HL-60 (cell line): ENCODE measurements around the gene UMPS.

ENCODE experiments used
- DNase-seq, 2 experiments: peaks; one replicate each; pipeline ENCODE4 v3.0.0-alpha.2; 2010 to 2020; ENCODE audit warnings: low read depth in 1 of 2, low spot score in 1 of 2
- H3K27ac ChIP-seq: fragments of 250-450 bp; sonication (Bioruptor Pico); replicated peaks from 2 replicates; pipeline ENCODE4 v1.5.1; 2020; ENCODE audit warnings: mild to moderate bottlenecking, moderate library complexity
- H3K27me3 ChIP-seq: fragments of 250-450 bp; sonication (Bioruptor Pico); 2 replicates; pipeline ENCODE4 v1.5.1; 2021; ENCODE audit warnings: mild to moderate bottlenecking, moderate library complexity; ENCODE audit not compliant: insufficient read depth, poor library complexity, severe bottlenecking
- H3K4me3 ChIP-seq: replicated peaks from 2 replicates; pipeline ENCODE4 v1.5.1; 2011; ENCODE audit warnings: mild to moderate bottlenecking, control low read depth, low read length; ENCODE audit not compliant: insufficient read depth
- CTCF ChIP-seq: IDR thresholded peaks from one replicate; pipeline ENCODE4 v1.5.1; 2011; ENCODE audit warnings: low read length, control low read depth, inconsistent platforms; ENCODE audit not compliant: insufficient read depth
- GABPA ChIP-seq: IDR thresholded peaks from 2 replicates; pipeline ENCODE4 v1.6.1; 2012; ENCODE audit warnings: low read depth
- POLR2AphosphoS5 ChIP-seq: IDR thresholded peaks from 2 replicates; pipeline ENCODE4 v1.6.1; 2012; ENCODE audit warnings: low read depth
- REST ChIP-seq: IDR thresholded peaks from 2 replicates; pipeline ENCODE4 v1.6.1; 2012; ENCODE audit warnings: low read depth; ENCODE audit not compliant: insufficient replicate concordance
- SPI1 ChIP-seq: IDR thresholded peaks from 2 replicates; pipeline ENCODE4 v1.6.1; 2012; ENCODE audit warnings: low read depth, mild to moderate bottlenecking, borderline replicate concordance

Gene UMPS

GRCh38 chr3:124774841-124775402 is 44.7 kb downstream of the UMPS start:
- no peak for TF ChIP-seq GABPA
- no peak for TF ChIP-seq CTCF
- TF ChIP-seq REST = no peak
- TF ChIP-seq POLR2AphosphoS5 = no peak
- no peak for TF ChIP-seq SPI1
- no peak overlapping the region for H3K27ac ChIP-seq
- peaks cover 19% of the 10 kb centered on the region for H3K27me3 ChIP-seq
- DNase-seq = no peak
- no peak overlapping the region for H3K4me3 ChIP-seq

- H3K27ac ChIP-seq = no peak overlapping the region
- DNase-seq = no peak
- TF ChIP-seq SPI1 (no peak), GABPA (no peak), POLR2AphosphoS5 (no peak), CTCF (no peak), REST (no peak)
- no peak overlapping the region for H3K4me3 ChIP-seq
- peaks cover 18% of the 10 kb centered on the region for H3K27me3 ChIP-seq
These were observed 45.6 kb downstream of the UMPS start for GRCh38 chr3:124775877-124776276.

GRCh38 chr3:124776856-124777255 is 46.6 kb downstream of the UMPS start:
- H3K4me3 ChIP-seq = no peak overlapping the region
- DNase-seq = no peak
- no peak overlapping the region for H3K27ac ChIP-seq
- peaks cover 14% of the 10 kb centered on the region for H3K27me3 ChIP-seq
- TF ChIP-seq POLR2AphosphoS5 = no peak
- no peak for TF ChIP-seq GABPA
- no peak for TF ChIP-seq CTCF
- TF ChIP-seq REST = no peak
- no peak for TF ChIP-seq SPI1
